Mesenteric fat pad (tissue), 1 donor: ENCODE data around the gene NALCN. TPM values are rescaled to one million over a fixed set of nuclear protein-coding genes. Genes with fewer than 3 reads are reported as not detected.

ENCODE experiments used
- DNase-seq: peaks from one replicate; pipeline ENCODE4 v3.0.0-alpha.2; 2020; ENCODE audit warnings: low spot score
- long read RNA-seq: library from polyadenylated mRNA; unstranded; transcript quantifications from one replicate; pipeline ENCODE4 v2.0.0, GENCODE V29; 2020
- total RNA-seq: library from RNA; stranded (reverse); fragmentation: NEBNext Ultra II Directional; extraction: Animal tissue kit (Norgen Biotek cat#: 25700); gene quantifications from one replicate; pipeline ENCODE4 v1.2.1, GENCODE V29; 2021
- donor health status: DM: yes; HTN: yes; CAD: no.

NALCN gene
- 0.19 TPM for total RNA-seq
- long read RNA-seq, result 0 reads

DNA sequence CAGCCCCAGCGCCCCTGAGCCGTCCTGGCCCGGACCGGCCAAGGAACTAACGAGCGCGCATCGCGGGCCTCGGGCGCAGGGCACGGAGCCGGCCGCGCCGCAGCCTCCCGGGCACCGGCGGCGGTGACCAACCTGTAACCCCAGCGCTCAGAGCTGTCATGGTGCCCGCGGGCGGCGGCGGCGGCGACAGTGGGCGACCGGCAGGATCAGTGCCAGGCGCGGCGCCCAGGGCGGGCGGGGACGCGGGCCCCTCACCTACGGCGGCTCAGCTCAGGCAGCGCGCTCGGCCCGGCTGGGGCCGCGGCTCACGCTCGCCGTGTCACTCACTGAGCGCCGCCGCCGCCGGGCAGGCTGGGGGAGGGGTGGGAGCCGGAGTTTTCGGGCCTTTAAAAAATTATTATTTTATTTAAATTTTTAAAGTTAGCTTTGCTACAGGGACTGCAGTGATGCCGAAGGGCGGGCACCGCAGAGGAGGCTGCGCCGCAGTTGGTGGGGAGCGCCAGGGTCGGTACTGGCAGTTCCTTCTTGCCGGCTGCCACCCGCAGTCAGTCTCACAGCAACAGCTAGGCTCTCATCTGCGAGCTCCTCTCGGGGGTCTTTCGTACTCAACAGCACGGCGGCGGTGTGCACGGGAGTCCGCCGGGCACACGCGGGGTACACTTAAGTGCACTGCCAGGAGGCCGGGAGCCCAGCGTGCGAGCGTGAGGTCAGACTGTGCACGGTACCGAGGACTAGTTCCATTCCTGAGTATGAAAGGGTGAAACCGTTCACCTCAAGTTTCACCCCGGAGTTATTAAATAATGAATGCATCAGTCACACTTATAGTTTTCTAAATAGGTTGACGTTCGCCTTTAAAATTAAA is at the start of gene NALCN:
Gene NALCN (minus strand): TSS at position 328 of the 862 bp plus-strand sequence. CDS start 17,382 bp downstream, outside the sequence.
- no peak for DNase-seq

DNA sequence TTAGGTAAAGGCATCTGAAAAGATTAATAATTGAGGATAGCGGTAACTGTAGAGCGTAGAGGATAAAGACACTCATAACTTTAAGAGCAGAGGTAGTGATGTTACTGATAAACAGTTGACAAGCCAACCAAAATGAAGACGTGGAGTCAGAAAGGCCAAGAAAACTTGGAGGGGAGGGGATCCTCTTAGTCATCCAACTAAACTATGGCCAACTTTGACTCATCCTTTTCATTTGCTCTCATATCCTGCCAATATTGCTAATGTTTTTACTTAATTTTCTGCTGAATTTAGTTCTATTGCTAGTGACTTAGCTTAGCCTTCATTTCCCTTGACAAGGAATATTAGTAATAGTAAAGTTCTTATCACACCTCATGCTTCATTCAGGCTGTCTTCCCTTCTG is 49.6 kb upstream of the NALCN start:
- DNase-seq, result no peak

- DNase-seq, result no peak
Observed at GRCh38 chr13:101457176-101457575, 40.9 kb upstream of the NALCN start.

DNA sequence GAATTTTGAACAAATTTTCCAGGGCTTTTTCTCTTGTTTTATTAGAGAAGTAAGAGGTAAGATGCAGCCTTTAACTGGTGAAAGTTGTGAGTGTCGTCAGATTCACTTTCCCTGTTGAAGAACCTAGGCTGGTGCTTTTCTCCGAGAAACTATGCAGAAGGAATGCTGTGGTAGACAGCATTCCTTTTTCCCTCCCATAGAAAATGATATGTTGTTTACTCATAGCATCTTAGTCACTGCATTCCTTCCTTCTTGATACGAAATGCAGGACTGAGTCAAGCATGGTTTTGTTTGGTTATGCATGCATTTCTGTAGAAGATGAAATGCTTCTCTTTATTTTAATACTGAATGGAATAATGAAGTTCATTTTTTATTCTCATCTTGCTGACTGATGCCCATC is 39.6 kb upstream of the NALCN start:
- DNase-seq, result no peak

GRCh38 chr13:101454767-101455166 is 38.5 kb upstream of the NALCN start:
- no peak for DNase-seq

GRCh38 chr13:101453784-101454201 is 37.5 kb upstream of the NALCN start:
- no peak for DNase-seq

GRCh38 chr13:101452519-101453485 is 36.5 kb upstream of the NALCN start, which contains the start of gene ITGBL1:
Gene ITGBL1, plus strand, starts transcription at chr13:101452675. Its CDS starts 159 bp downstream, at chr13:101452834.
- no peak for DNase-seq

- DNase-seq, result no peak
Observed at GRCh38 chr13:101451641-101452040, 35.3 kb upstream of the NALCN start.

GRCh38 chr13:101450749-101451130 is 34.4 kb upstream of the NALCN start:
- DNase-seq, result no peak

DNA sequence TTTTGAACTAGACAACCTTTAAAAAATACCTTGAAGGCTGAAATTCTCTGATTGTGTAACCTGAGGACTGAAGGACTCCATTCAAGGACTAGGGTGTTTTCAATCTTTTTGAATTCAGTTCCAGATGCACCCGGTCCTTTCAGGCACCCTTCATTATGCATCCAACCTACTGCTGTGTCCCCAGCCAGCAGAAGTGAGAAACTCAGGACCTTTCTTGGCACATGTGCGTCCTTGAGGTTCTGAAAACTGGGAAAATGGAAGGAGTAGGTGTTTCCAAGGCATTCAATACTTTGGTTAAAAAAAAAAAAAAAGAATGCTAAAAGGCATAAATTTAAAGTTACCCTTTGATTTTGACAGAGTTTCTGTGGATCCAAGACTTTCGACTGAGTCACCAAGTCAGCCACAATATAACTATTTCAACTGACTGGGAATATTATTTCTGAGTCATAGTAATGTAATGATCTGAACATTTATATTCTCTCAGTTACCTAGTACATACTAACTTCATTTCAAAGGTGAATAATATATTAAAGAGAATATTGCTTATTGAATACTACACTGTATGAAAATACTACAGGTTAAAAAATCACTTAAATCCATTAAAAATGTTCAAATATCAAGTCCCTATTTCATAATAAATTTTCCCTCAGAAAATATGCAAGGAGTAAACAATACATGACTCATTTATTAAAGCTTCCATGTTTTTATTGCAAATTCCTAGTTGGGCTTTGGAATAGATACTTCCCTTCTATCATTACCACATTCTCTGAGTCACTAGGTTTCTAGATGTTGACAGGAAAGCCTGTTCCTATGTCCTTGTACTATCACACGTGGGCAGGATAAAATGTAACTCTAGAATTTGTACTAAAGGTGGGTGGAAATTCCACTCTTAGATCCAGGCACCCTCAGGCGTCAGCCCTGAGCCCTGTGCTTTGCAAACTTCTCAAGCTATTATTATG is 33.8 kb upstream of the NALCN start:
- DNase-seq, result no peak

DNA sequence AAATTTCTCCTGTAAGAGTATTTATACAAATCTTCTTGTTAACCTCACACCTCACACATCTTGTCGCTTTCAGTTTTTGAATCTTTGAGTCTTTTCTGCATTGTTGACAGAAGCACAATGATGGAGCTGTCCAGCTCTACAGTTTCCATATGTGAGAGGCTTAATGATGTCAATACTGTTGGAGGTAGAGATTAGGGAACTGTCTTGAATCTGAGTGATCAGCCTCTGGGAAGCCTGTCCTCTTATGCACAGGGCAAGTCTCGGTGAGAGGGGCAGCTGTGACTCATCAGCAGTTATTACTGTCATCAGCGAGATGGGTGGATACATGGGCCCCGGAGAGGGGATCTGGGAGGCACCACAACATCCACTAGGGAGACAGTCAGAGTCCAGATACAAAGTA is 31.5 kb upstream of the NALCN start:
- DNase-seq, result no peak

- DNase-seq, result no peak
Observed at GRCh38 chr13:101434486-101434885, 18.2 kb upstream of the NALCN start.

- no peak for DNase-seq
Observed at GRCh38 chr13:101433895-101434294, 17.6 kb upstream of the NALCN start.

DNA sequence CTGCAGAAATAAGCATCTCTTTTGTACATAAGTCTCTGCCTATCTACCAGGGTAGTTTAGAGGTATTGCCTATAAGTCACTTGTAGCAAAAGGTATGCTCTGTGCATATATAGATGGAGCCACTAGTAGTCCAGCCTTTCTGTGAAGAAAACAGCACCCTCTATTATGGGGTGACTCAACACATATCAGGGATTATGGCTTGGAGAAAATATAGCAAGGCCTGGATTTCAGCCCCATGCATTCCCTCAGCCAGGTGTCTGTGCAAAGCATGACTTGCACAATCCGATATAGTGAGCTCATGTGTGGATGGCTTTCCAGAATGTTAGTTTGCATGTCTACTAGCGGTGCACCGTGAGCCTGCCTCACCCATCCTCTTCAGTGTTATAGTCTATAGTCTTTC is 13.4 kb upstream of the NALCN start:
- DNase-seq, result no peak

- DNase-seq, result no peak
Observed at GRCh38 chr13:101425623-101426022, 9.3 kb upstream of the NALCN start.

- no peak for DNase-seq
Observed at GRCh38 chr13:101425156-101425471, 8.8 kb upstream of the NALCN start.

- no peak for DNase-seq
Observed at GRCh38 chr13:101424381-101425155, 8.3 kb upstream of the NALCN start.

GRCh38 chr13:101423872-101424271 is 7.6 kb upstream of the NALCN start:
- DNase-seq, result no peak

DNA sequence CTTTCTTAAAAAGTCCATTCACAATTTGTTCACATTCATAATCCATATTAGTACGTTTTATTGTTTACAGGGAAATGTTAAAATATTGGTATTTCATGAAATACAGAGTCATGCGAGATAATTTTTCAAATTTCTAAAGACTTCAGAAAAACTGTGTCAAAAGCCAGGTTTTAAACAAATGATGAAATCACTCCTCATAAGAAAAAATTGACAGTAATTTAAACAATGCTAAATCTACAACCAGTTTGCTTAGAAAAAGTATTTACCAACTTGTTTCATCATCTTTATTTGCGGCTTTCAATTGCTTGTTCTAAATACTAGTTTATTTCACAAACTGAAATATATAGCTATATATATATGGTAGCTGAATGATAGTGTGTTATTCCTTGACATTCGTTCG is 1.2 kb upstream of the NALCN start:
- DNase-seq, result no peak

DNA sequence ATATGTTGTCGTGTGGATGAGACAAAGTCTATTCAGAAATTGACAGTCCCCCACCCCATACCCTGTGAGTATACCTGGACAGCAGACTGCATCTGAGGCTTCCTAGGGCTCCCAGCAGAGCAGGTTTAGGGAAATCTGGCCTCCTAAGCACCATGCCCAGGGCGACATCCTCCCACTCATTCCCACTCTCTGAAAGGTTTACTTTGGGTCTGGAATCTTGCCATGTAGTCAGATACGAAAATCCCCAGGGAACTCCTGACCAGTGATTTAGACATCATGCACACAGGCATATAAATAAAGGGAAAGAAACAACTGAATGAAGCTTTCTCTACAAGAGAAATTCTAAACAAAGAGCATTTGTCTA is 717 bp upstream of the NALCN start:
- no peak for DNase-seq
